AG10803 (cell line): Measurements from ENCODE around the gene PCYOX1L.

Experiments
- DNase-seq: peaks from one replicate; pipeline ENCODE4 v3.0.0; 2010; ENCODE audit warnings: low read depth
- H3K4me3 ChIP-seq: 2 replicates; pipeline ENCODE4 v1.5.1; 2011; ENCODE audit warnings: mild to moderate bottlenecking, low read length, control low read depth
- TF ChIP-seq, protein P1 (sequence below): conservative IDR thresholded peaks from 2 replicates; pipeline ENCODE4 v1.5.1; 2011; ENCODE audit warnings: mild to moderate bottlenecking, low read length, control low read depth, inconsistent platforms

Gene PCYOX1L

DNA sequence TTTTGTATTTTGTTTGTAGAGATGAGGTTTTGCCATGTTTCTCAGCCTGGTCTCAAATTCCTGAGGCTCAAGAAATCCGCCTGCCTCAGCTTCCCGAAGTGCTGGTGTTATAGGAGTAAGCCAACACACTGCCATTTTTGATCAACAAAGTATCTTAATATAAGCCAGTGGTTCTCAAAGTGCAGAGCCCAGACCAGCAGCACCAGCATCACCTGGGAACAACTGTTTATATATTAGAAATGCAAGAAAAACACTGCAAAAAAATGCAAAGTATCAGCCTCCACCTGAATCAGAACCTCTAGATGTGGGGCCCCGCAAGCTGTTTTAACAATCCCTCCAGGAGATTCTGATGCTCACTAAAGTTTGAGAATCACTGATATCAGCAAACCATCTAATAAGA, 15.1 kb downstream of the PCYOX1L start:
- no peak for DNase-seq
- no peak overlapping the region for H3K4me3 ChIP-seq
- TF ChIP-seq, protein P1, sequence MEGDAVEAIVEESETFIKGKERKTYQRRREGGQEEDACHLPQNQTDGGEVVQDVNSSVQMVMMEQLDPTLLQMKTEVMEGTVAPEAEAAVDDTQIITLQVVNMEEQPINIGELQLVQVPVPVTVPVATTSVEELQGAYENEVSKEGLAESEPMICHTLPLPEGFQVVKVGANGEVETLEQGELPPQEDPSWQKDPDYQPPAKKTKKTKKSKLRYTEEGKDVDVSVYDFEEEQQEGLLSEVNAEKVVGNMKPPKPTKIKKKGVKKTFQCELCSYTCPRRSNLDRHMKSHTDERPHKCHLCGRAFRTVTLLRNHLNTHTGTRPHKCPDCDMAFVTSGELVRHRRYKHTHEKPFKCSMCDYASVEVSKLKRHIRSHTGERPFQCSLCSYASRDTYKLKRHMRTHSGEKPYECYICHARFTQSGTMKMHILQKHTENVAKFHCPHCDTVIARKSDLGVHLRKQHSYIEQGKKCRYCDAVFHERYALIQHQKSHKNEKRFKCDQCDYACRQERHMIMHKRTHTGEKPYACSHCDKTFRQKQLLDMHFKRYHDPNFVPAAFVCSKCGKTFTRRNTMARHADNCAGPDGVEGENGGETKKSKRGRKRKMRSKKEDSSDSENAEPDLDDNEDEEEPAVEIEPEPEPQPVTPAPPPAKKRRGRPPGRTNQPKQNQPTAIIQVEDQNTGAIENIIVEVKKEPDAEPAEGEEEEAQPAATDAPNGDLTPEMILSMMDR, result no peak

DNA sequence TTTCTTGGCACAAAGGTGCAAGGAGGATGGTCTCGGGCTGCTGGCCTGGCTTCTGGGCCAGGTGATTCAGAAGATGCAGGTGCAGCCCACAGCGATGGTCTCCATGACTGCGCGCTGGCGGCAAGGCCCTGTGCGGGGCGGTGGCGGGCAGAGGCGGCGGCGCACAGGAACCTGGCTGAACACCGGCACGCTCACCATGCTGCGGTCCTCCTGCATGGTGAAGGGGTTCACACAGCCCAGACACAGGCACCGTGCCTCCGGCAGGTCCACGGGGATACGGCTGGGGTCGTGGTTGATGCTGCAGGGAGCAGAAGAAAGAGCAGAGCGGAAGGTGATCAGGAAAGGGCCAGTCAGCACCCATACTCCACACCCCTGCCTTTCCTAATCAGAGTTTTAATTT, 16.5 kb downstream of the PCYOX1L start:
- no peak for DNase-seq
- TF ChIP-seq, protein P1, result no peak
- H3K4me3 ChIP-seq, result no peak overlapping the region

DNA sequence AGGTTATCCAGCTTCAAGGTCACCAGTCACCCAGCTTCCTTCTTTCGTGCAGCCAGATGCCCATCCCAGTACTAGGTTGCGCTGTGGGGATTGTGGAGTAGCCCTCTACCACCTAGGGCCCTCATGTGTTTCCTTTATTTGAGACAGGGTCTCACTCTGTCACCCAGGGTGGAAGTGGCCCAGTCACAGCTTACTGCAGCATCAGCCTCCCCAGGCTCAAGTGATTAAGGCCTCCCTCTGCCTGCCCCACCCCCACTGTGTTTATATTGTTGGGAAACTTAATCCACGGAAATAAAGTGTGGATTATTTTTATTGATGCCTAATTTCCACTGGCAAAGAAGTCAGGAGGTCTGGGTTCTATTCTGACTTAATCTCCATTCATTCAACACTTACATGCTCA, 17.0 kb downstream of the PCYOX1L start:
- H3K4me3 ChIP-seq, result no peak overlapping the region
- TF ChIP-seq, protein P1, result no peak
- DNase-seq, result no peak

DNA sequence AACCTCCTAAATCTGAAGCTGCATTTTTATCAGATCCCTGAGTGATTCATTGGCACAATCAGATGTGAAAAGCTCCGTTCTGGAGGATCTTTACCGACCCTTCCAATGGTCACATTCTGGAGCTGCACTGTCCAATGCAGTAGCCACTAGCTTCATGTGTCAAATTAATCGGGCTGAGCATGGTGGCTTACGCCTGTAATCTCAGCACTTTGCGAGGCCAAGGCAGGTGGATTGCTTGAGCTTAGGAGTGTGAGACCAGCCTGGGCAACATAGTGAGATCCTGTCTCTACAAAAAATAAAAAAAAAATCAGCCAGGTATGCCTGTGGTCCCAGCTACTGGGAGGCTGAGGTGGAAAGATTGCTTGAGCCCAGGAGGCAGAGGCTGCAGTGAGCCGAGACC, 17.6 kb downstream of the PCYOX1L start:
- TF ChIP-seq, protein P1, result no peak
- no peak overlapping the region for H3K4me3 ChIP-seq
- DNase-seq, result no peak

DNA sequence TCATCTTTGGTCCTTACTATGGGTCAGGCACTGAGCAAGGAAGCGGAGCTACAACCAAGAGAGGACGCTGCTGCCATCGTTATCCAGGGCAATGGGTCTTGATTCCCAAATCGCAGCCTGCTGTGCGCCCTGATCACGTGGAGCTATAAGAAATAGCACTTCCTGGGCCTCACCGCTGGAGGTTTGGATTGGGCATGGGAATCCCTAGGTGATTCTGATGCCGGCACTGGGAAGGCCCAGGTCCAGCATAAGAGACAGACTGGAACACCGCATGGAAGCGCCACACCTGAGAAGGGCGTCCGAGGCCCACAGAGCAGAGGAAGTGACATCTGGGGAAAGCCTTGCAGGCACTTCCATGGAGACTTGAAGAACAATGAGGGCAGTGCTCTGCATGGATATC, 18.3 kb downstream of the PCYOX1L start:
- TF ChIP-seq, protein P1, result no peak

DNA sequence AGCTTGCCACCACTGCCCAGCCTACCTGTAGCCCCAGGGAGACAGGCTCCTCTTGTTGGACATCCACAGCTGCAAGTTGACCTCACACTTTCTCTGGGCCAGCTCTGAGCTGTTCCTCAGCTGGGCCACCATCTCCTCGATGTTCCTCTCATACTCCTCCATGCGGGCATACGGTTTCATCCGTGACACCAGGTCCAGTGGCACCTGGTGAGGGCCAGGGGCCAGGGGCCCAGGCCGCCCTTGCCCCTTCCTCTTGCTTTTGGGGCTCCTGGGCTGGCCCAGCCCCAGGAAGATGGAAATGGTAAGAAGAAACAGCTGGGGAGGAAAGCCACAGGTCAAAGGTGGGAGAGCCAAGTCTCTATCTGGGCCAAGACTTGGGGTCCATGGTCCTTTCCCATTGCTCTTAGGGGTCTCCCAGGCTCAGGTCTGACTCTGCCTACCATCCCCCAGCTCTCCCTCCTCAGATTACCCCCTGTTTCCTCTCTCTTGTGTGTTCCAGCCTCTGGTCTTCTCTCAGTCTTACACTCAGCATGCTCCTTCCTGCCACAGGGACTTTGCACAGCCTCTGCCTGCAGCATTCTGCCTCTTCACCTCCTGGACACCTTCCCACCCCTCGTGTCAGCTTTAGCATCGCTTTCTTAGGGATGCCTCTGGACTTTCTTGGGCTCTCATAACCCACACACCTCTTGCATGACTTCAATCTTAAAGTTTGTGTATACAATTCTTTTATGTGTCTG, 19.0 kb downstream of the PCYOX1L start:
- no peak for DNase-seq
- H3K4me3 ChIP-seq, result no peak overlapping the region
- TF ChIP-seq, protein P1, result no peak

More for the DNA sequence above, 18.3 kb downstream of the PCYOX1L start:
- DNase-seq, result no peak
- no peak overlapping the region for H3K4me3 ChIP-seq

DNA sequence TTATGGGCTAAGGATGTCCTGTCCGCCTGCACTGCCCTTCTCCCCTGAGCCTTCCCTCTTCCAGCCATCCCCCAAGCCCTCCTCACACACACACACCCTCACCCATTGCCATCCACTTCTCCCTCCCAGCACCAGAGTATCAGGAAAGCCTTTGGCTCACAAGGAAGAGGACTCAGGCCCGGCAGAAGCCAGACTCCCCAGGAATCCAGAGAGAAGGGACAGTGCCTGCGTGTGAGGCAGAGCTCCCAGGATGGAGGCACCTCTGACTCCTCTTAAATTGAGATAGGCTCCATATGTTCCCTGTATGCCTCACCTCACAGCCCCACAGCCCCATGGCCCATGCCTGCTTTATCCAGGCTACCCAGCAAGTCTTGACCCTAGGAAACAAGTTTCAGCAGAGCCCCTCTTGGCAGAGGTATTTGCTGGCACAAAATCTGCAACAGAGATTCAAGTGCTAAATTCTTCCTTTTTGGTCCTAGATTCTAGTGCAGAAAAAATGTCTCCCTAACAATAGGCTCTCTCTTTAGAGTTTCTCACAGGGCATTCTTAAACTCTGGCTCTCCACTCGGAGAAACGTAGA, 20.5 kb downstream of the PCYOX1L start:
- H3K4me3 ChIP-seq, result no peak overlapping the region
- TF ChIP-seq, protein P1, result no peak
- no peak for DNase-seq
